ENCODE results near the gene SEPTIN5. TPM values are rescaled to one million over a fixed set of nuclear protein-coding genes. Genes with fewer than 3 reads are reported as not detected.

The SEPTIN5 gene
- polyA plus RNA-seq, 1 of the 3 experiments (the other 2 are of a cell fraction) = 14.0 TPM

DNA sequence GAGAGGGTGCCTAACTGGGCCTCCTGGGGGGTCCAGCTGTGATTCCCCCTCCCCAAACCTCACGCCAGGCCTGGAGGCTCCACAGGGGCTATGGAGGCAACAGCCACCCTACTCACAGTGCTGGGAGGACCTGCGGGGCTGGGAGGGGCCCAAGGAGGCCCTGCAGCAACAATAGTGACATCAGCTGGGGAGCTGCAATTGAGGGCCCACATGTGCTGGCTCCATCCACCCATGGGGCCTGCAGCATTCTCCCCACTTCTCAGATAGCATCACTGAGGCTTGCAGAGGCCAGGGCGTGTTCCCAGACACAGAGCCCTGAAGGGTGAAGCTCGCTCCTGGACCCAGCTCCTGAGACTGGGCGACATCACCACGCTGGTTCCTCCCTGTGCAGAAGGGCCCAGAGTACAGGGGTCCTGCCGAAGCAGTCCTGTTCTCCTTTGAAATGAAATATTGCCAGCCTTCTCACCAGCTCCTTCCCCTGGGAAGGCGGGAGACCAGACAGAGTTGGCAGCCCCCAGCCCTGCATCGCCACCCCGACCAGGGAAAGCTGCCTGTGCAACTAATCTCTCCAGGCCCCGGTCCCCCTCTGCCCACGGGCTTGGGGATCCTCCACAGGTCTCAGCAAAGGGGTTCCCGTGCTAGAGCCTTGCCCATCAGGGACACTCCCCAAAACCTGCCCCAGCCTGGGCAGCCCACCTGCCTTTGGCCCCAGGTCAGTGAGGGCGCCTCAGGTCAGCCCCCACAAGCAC is 37.4 kb downstream of the SEPTIN5 start:
- ChIA-PET CTCF (interaction anchor here (0.8 to 2.0 kb wide), 4 partner anchors 21 to 158 kb away, joined by 3 to 9 read pairs (median 5); no protein-coding TSS in a partner anchor), POLR2A (no interaction called here)
- H3K27me3 ChIP-seq (ENCODE audit: insufficient read depth) = peaks cover 32% of the 10 kb centered on the region
- H3K9me2 ChIP-seq = no peaks in the 10 kb centered on the region
- no peaks in the 10 kb centered on the region for H3F3A ChIP-seq (replicated peaks; ENCODE audit: insufficient read depth)
- no peaks in the 10 kb centered on the region for H3K36me3 ChIP-seq (replicated peaks in 1 of 2; ENCODE audit: control insufficient read depth in 1 of 2, insufficient read depth in 2 of 2, low read length in 1 of 2)
- H4K20me1 ChIP-seq (ENCODE audit: insufficient read depth) = no peaks in the 10 kb centered on the region
- DNase-seq = no peak
- no peak overlapping the region for H3K4me3 ChIP-seq (ENCODE audit: low read depth in 2 of 2, low read length in 1 of 2)
- no peak overlapping the region for H3K4me2 ChIP-seq
- no peaks in the 10 kb centered on the region for H3K79me2 ChIP-seq (ENCODE audit: insufficient read depth)
- 86% methylated on average over 7 of the region's 14 CpGs for WGBS (ENCODE audit: low lambda C conversion rate)
- H3K9ac ChIP-seq = no peak overlapping the region
- no peak overlapping the region for H3K27ac ChIP-seq (ENCODE audit: low read depth in 2 of 2, low read length in 1 of 2)
- peaks cover 0 to 7% of the 10 kb centered on the region in 2 experiments; a peak in 1 of 4 replicates for H3K4me1 ChIP-seq (ENCODE audit: control insufficient read depth in 1 of 2, insufficient read depth in 2 of 2, low read depth in 1 of 2, low read length in 1 of 2)
- TF ChIP-seq EP300 (IDR thresholded peaks at IDR 0.05; ENCODE audit: borderline replicate concordance in 1 of 2, low read depth in 1 of 2, low read length in 1 of 2) (no peak), NRF1 (IDR thresholded peaks at IDR 0.05; ENCODE audit: low read depth, low read length) (no peak), RFX5 (IDR thresholded peaks at IDR 0.05; ENCODE audit: low read length) (no peak), YY1 (IDR thresholded peaks at IDR 0.05; ENCODE audit: low read depth) (no peak), TAF1 (IDR thresholded peaks at IDR 0.05; ENCODE audit: borderline replicate concordance, low read depth, low read length) (no peak), NFIC (IDR thresholded peaks at IDR 0.05; ENCODE audit: borderline replicate concordance) (no peak), SMC3 (IDR thresholded peaks at IDR 0.05; ENCODE audit: low read depth, low read length) (no peak), FOXM1 (IDR thresholded peaks at IDR 0.05; ENCODE audit: low read depth) (no peak), TCF12 (IDR thresholded peaks at IDR 0.05) (no peak), GABPA (IDR thresholded peaks at IDR 0.05; ENCODE audit: low read depth) (no peak), ELF1 (IDR thresholded peaks at IDR 0.05) (no peak), USF1 (IDR thresholded peaks at IDR 0.05; ENCODE audit: borderline replicate concordance, low read depth) (no peak)
- no peak overlapping the region for H2AFZ ChIP-seq (ENCODE audit: low read depth)
- no peaks in the 10 kb centered on the region for H3K9me3 ChIP-seq

GRCh38 chr22:19753090-19753842 is 39.0 kb downstream of the SEPTIN5 start:
- no peak for DNase-seq
- WGBS (ENCODE audit: low lambda C conversion rate) = 75% methylated on average over 6 of the region's 10 CpGs
- CTCF ChIA-PET = interaction anchor here (0.7 to 2.0 kb wide), 5 partner anchors 22 to 157 kb away, joined by 3 to 9 read pairs (median 3); no protein-coding TSS in a partner anchor
- H3K9me2 ChIP-seq = no peaks in the 10 kb centered on the region
- POLR2A ChIA-PET = no interaction called here
- H3K4me3 ChIP-seq (ENCODE audit: low read depth in 2 of 2, low read length in 1 of 2) = no peak overlapping the region
- peaks cover 37% of the 10 kb centered on the region for H3K27me3 ChIP-seq (ENCODE audit: insufficient read depth)
- H3F3A ChIP-seq (replicated peaks; ENCODE audit: insufficient read depth) = no peaks in the 10 kb centered on the region
- no peak overlapping the region for H3K4me2 ChIP-seq
- H3K9me3 ChIP-seq = no peaks in the 10 kb centered on the region
- H3K9ac ChIP-seq = no peak overlapping the region
- peaks cover 0 to 7% of the 10 kb centered on the region in 2 experiments; a peak in 1 of 4 replicates for H3K4me1 ChIP-seq (ENCODE audit: control insufficient read depth in 1 of 2, insufficient read depth in 2 of 2, low read depth in 1 of 2, low read length in 1 of 2)
- H4K20me1 ChIP-seq (ENCODE audit: insufficient read depth) = no peaks in the 10 kb centered on the region
- H2AFZ ChIP-seq (ENCODE audit: low read depth) = no peak overlapping the region
- H3K27ac ChIP-seq (ENCODE audit: low read depth in 2 of 2, low read length in 1 of 2) = no peak overlapping the region
- no peaks in the 10 kb centered on the region for H3K79me2 ChIP-seq (ENCODE audit: insufficient read depth)
- H3K36me3 ChIP-seq (replicated peaks in 1 of 2; ENCODE audit: control insufficient read depth in 1 of 2, insufficient read depth in 2 of 2, low read length in 1 of 2) = no peaks in the 10 kb centered on the region
- no peak for TF ChIP-seq FOXM1 (IDR thresholded peaks at IDR 0.05; ENCODE audit: low read depth)
- TF ChIP-seq FOSL2 (IDR thresholded peaks at IDR 0.05; ENCODE audit: borderline replicate concordance, low read depth) = no peak
- no peak for TF ChIP-seq RAD21 (IDR thresholded peaks at IDR 0.05; ENCODE audit: low read length)
- no peak for TF ChIP-seq JUND (IDR thresholded peaks at IDR 0.05)
- no peak for TF ChIP-seq USF1 (IDR thresholded peaks at IDR 0.05; ENCODE audit: borderline replicate concordance, low read depth)
- no peak for TF ChIP-seq GABPA (IDR thresholded peaks at IDR 0.05; ENCODE audit: low read depth)
- no peak for TF ChIP-seq RFX5 (IDR thresholded peaks at IDR 0.05; ENCODE audit: low read length)
- no peak for TF ChIP-seq POLR2AphosphoS5 (IDR thresholded peaks at IDR 0.05; ENCODE audit: low read depth, low read length)
- TF ChIP-seq REST (IDR thresholded peaks at IDR 0.05; ENCODE audit: low read depth, low read length) = no peak
- TF ChIP-seq MEF2A (IDR thresholded peaks at IDR 0.05; ENCODE audit: borderline replicate concordance, low read depth) = no peak
- TF ChIP-seq ZBTB33 (IDR thresholded peaks at IDR 0.05; ENCODE audit: borderline replicate concordance, low read depth) = no peak
- TF ChIP-seq NFIC (IDR thresholded peaks at IDR 0.05; ENCODE audit: borderline replicate concordance) = no peak
